DMS 273 (cell line): ENCODE measurements around the gene ZACN.

Experiments used
- DNase-seq: peaks from one replicate; lab custom pipeline; 2025; ENCODE audit not compliant: unreplicated experiment; lab: John Stamatoyannopoulos, UW

ZACN gene

GRCh38 chr17:76095943-76096342, 17.0 kb downstream of the ZACN start:
- no peak for DNase-seq

GRCh38 chr17:76097716-76098295, 18.8 kb downstream of the ZACN start:
- no peak for DNase-seq

GRCh38 chr17:76102944-76103273, 23.9 kb downstream of the ZACN start:
- DNase-seq: no peak

GRCh38 chr17:76103274-76104139, 24.5 kb downstream of the ZACN start, which contains the start of gene EXOC7:
TSS of gene EXOC7 (minus strand) at chr17:76103787. CDS start at chr17:76103692, 95 bp downstream.
- peak; percentile 98 for DNase-seq

GRCh38 chr17:76104140-76104895, 25.3 kb downstream of the ZACN start:
- DNase-seq: no peak

- DNase-seq: no peak
Observed at GRCh38 chr17:76104896-76105231, 25.9 kb downstream of the ZACN start.

GRCh38 chr17:76106703-76107102, 27.7 kb downstream of the ZACN start:
- peak; percentile 57 for DNase-seq

- DNase-seq: peak; percentile 40
Observed at GRCh38 chr17:76107509-76107908, 28.5 kb downstream of the ZACN start.

- no peak for DNase-seq
Observed at GRCh38 chr17:76111956-76112355, 33.0 kb downstream of the ZACN start.

- no peak for DNase-seq
Observed at GRCh38 chr17:76115138-76115754, 36.3 kb downstream of the ZACN start.

- DNase-seq: no peak
Observed at GRCh38 chr17:76119409-76120371, 40.7 kb downstream of the ZACN start.

- DNase-seq: no peak
Observed at GRCh38 chr17:76120658-76121008, 41.7 kb downstream of the ZACN start.

- no peak for DNase-seq
Observed at GRCh38 chr17:76121932-76122430, 43.0 kb downstream of the ZACN start.

GRCh38 chr17:76122431-76123190, 43.6 kb downstream of the ZACN start:
- no peak for DNase-seq

GRCh38 chr17:76123191-76123499, 44.2 kb downstream of the ZACN start:
- no peak for DNase-seq

GRCh38 chr17:76123749-76124581, 45.0 kb downstream of the ZACN start:
- DNase-seq: no peak

- peak; percentile 46 for DNase-seq
Observed at GRCh38 chr17:76124582-76125390, 45.8 kb downstream of the ZACN start.

- no peak for DNase-seq
Observed at GRCh38 chr17:76125391-76125675, 46.4 kb downstream of the ZACN start.
